Endodermal cell (in vitro differentiated cells): Measurements from ENCODE around the gene VSIG10. TPM values are rescaled to one million over a fixed set of nuclear protein-coding genes. Genes with fewer than 3 reads are reported as not detected.

Experiments
- DNase-seq: peaks from one replicate; pipeline ENCODE4 v3.0.0-alpha.2; 2017
- H3K27ac ChIP-seq: 2 replicates; pipeline ENCODE4 v1.5.1; 2013; ENCODE audit warnings: mild to moderate bottlenecking, low read depth, low read length, moderate library complexity
- H3K27me3 ChIP-seq: 2 replicates; pipeline ENCODE4 v1.6.1; 2013; ENCODE audit warnings: mild to moderate bottlenecking, low read length, moderate library complexity; ENCODE audit not compliant: insufficient read depth, control insufficient read depth, poor library complexity, severe bottlenecking
- H3K36me3 ChIP-seq: 2 replicates; pipeline ENCODE4 v1.7.0; 2013; ENCODE audit warnings: mild to moderate bottlenecking, low read length, moderate library complexity; ENCODE audit not compliant: control insufficient read depth, insufficient read depth
- H3K4me1 ChIP-seq: one replicate; pipeline ENCODE4 v1.7.0; 2013; ENCODE audit warnings: low read length; ENCODE audit not compliant: control insufficient read depth, insufficient read depth
- H3K4me3 ChIP-seq: 2 replicates; pipeline ENCODE4 v1.5.1; 2013; ENCODE audit warnings: mild to moderate bottlenecking, low read length, moderate library complexity
- H3K9ac ChIP-seq: 2 replicates; pipeline ENCODE4 v1.6.1; 2013; ENCODE audit warnings: mild to moderate bottlenecking, low read length, moderate library complexity; ENCODE audit not compliant: poor library complexity, severe bottlenecking; ENCODE audit errors: extremely low read depth
- H3K9me3 ChIP-seq: 2 replicates; pipeline ENCODE4 v1.6.1; 2013; ENCODE audit warnings: mild to moderate bottlenecking, low read length, moderate library complexity; ENCODE audit not compliant: control insufficient read depth
- H3K27ac Mint-ChIP-seq: 2 replicates; pipeline ENCODE4 v1.8.0; 2020; ENCODE audit warnings: mixed read lengths
- H3K27me3 Mint-ChIP-seq: 2 replicates; pipeline ENCODE4 v1.8.0; 2021; ENCODE audit warnings: mild to moderate bottlenecking, mixed read lengths; ENCODE audit not compliant: insufficient read depth
- H3K36me3 Mint-ChIP-seq: 2 replicates; pipeline ENCODE4 v1.8.0; 2020; ENCODE audit warnings: low read depth, mixed read lengths
- H3K4me1 Mint-ChIP-seq: 2 replicates; pipeline ENCODE4 v1.8.0; 2020; ENCODE audit warnings: mixed read lengths
- H3K4me3 Mint-ChIP-seq: 2 replicates; pipeline ENCODE4 v1.8.0; 2020; ENCODE audit warnings: mild to moderate bottlenecking, moderate library complexity, mixed read lengths
- H3K9me3 Mint-ChIP-seq: 2 replicates; pipeline ENCODE4 v1.8.0; 2020; ENCODE audit warnings: mild to moderate bottlenecking, mixed read lengths
- WGBS, 2 experiments: methylation state at CpG; one replicate each; pipeline versions ENCODE4 v1.1.5 to v1.1.7; 2013; ENCODE audit warnings: missing lambda C conversion rate in 2 of 2, mixed read lengths in 1 of 2; ENCODE audit not compliant: insufficient coverage in 1 of 2, insufficient read length in 1 of 2; 5-methylcytosine and 5-hydroxymethylcytosine counted together
- total RNA-seq, 2 donors: library from RNA; stranded (reverse); fragmentation: NEBNext Ultra II Directional in 1 of 2; extraction: Animal tissue kit (Norgen Biotek cat#: 25700) in 1 of 2; gene quantifications; 2 replicates in 1 of 2; 3 replicates in 1 of 2; pipeline ENCODE4 v1.2.1, GENCODE V29; 2021
- TF ChIP-seq, protein P1 (sequence below): fragments of 200-600 bp; sonication (generic); conservative IDR thresholded peaks from 2 replicates; pipeline ENCODE4 v1.5.0; 2021; ENCODE audit warnings: antibody characterized with exemption, mild to moderate bottlenecking

VSIG10 gene
- total RNA-seq, 2 donors from 2014 or later: 35.4 to 43.8 TPM

DNA sequence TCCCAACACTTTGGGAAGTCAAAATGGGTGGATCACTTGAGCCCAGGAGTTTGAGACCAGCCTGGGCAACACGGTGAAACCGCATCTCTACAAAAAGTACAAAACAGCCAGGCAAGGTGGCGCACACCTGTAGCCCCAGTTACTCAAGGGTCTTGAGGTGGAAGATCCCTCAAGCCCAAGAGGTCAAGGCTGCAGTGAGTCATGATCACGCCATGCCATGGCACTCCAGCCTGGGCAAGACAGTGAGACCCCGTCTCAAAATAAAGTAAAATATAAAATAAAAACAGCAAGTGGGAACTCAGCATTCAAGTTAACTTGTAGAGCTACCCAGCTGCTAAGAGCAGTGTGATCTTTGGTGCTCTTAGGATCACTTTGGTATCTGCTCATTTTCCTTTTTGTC lies 74.6 kb downstream of the VSIG10 start:
- Histone ChIP-seq H3K4me3 (no peak overlapping the region), H3K27me3 (no peaks in the 10 kb centered on the region), H3K9me3 (no peaks in the 10 kb centered on the region), H3K9ac (no peak overlapping the region), H3K4me1 (no peaks in the 10 kb centered on the region), H3K36me3 (peaks cover 92% of the 10 kb centered on the region), H3K27ac (no peak overlapping the region)
- H3K4me3 Mint-ChIP-seq: no peak overlapping the region
- H3K36me3 Mint-ChIP-seq: peaks cover 77% of the 10 kb centered on the region
- 95 to 100% methylated on average over 5 of the region's 5 CpGs for WGBS, 2 experiments
- no peaks in the 10 kb centered on the region for H3K4me1 Mint-ChIP-seq
- TF ChIP-seq, protein P1, sequence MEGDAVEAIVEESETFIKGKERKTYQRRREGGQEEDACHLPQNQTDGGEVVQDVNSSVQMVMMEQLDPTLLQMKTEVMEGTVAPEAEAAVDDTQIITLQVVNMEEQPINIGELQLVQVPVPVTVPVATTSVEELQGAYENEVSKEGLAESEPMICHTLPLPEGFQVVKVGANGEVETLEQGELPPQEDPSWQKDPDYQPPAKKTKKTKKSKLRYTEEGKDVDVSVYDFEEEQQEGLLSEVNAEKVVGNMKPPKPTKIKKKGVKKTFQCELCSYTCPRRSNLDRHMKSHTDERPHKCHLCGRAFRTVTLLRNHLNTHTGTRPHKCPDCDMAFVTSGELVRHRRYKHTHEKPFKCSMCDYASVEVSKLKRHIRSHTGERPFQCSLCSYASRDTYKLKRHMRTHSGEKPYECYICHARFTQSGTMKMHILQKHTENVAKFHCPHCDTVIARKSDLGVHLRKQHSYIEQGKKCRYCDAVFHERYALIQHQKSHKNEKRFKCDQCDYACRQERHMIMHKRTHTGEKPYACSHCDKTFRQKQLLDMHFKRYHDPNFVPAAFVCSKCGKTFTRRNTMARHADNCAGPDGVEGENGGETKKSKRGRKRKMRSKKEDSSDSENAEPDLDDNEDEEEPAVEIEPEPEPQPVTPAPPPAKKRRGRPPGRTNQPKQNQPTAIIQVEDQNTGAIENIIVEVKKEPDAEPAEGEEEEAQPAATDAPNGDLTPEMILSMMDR: no peak
- DNase-seq: no peak
- H3K27ac Mint-ChIP-seq: no peak overlapping the region
- H3K9me3 Mint-ChIP-seq: no peaks in the 10 kb centered on the region
- no peaks in the 10 kb centered on the region for H3K27me3 Mint-ChIP-seq

DNA sequence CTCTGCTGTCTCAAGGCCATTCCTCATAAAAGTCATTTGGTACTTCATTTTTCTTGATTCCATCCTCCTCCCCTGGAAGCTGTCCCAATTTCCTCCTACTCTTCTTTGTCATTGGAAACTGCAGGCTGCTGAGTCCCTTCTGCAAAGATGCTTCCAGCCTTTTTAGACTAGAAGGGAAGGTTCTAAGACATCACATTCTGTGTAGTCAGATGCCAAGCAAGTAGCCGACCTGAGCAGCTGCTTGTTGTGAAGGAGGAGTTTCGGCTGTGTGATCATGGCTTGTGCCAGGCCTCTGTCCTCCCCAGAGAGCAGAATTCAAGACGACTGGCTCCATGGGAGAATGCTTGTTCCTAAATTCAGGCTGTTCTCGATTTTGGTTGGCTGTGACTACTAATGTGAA lies 78.6 kb downstream of the VSIG10 start:
- Histone ChIP-seq H3K9me3 (no peaks in the 10 kb centered on the region), H3K27me3 (no peaks in the 10 kb centered on the region), H3K27ac (no peak overlapping the region), H3K36me3 (peaks cover 84% of the 10 kb centered on the region), H3K9ac (no peak overlapping the region), H3K4me3 (no peak overlapping the region), H3K4me1 (no peaks in the 10 kb centered on the region)
- TF ChIP-seq, protein P1: no peak
- no peaks in the 10 kb centered on the region for H3K4me1 Mint-ChIP-seq
- 83 to 93% methylated on average over 4 of the region's 4 CpGs for WGBS, 2 experiments
- peaks cover 65% of the 10 kb centered on the region for H3K36me3 Mint-ChIP-seq
- no peaks in the 10 kb centered on the region for H3K27me3 Mint-ChIP-seq
- no peak overlapping the region for H3K4me3 Mint-ChIP-seq
- no peak for DNase-seq
- H3K9me3 Mint-ChIP-seq: no peaks in the 10 kb centered on the region
- no peak overlapping the region for H3K27ac Mint-ChIP-seq

DNA sequence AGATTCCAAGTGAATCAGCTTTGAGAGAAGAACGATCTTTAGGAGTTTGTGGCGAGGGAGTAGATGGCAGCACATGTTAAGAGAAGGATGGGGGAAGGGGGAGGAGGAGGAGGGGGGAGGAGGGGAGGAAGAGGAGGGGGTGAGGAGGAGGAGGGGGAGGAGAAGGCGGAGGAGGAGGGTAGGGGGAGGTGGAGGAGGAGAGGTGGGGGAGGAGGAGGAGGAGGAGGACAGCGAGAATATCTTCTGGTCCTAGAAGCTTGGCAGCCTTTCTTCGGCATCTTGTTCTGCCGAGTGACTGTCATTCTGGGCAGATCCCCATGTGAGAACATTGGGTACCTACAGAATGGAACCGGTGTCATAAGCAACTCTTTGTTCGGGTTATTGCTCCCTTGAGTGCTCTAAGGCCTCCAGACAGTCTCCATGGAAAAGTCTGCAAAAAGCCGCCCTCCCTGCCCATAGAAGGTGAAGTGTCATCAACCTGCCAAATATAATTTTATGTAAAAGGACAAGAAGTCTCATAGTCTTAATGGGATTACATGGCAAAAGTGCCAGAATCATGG lies 80.4 kb downstream of the VSIG10 start:
- H3K4me3 ChIP-seq: no peak overlapping the region
- H3K4me1 Mint-ChIP-seq: no peaks in the 10 kb centered on the region

More for the DNA sequence above, 80.4 kb downstream of the VSIG10 start:
- no peak overlapping the region for H3K27ac ChIP-seq
- no peak overlapping the region for H3K27ac Mint-ChIP-seq
- H3K9me3 Mint-ChIP-seq: no peaks in the 10 kb centered on the region
- TF ChIP-seq, protein P1: no peak
- DNase-seq: no peak
- H3K9me3 ChIP-seq: no peaks in the 10 kb centered on the region
- H3K36me3 ChIP-seq: peaks cover 82% of the 10 kb centered on the region
- no peaks in the 10 kb centered on the region for H3K27me3 Mint-ChIP-seq
- no peaks in the 10 kb centered on the region for H3K4me1 ChIP-seq
- H3K4me3 Mint-ChIP-seq: no peak overlapping the region
- 88 to 95% methylated on average over 6 to 7 of the region's 9 CpGs for WGBS, 2 experiments
- H3K36me3 Mint-ChIP-seq: peaks cover 57% of the 10 kb centered on the region
- no peaks in the 10 kb centered on the region for H3K27me3 ChIP-seq
- no peak overlapping the region for H3K9ac ChIP-seq
